Ovary (tissue), 9 donors: ENCODE data around the gene ROBO1. TPM values are rescaled to one million over a fixed set of nuclear protein-coding genes. Genes with fewer than 3 reads are reported as not detected.

ENCODE experiments used
- DNase-seq, 5 donors: peaks; one replicate each; pipeline ENCODE4 v3.0.0-alpha.2; 2019 to 2020
- H3K27ac ChIP-seq, 2 donors: fragments of 200-600 bp; one replicate each; pipeline versions ENCODE4 v1.5.1 to v1.8.0; 2019 to 2022
- H3K27me3 ChIP-seq: fragments of 200-600 bp; one replicate; pipeline ENCODE4 v1.8.0; 2022
- H3K36me3 ChIP-seq: fragments of 200-600 bp; sonication (generic); one replicate; pipeline ENCODE4 v1.5.1; 2019
- H3K4me1 ChIP-seq: one replicate; pipeline ENCODE4 v1.8.1; 2013; ENCODE audit warnings: mild to moderate bottlenecking, moderate library complexity; ENCODE audit not compliant: insufficient read depth
- H3K4me3 ChIP-seq: fragments of 200-600 bp; sonication (generic); one replicate; pipeline ENCODE4 v1.5.1; 2017
- H3K9me3 ChIP-seq, 2 donors: fragments of 200-600 bp in 1 of 2; sonication (generic) in 1 of 2; one replicate each; pipeline versions ENCODE4 v1.5.1 to v1.8.1; 2013 to 2019; ENCODE audit warnings: mild to moderate bottlenecking in 1 of 2, moderate library complexity in 1 of 2
- EP300 ChIP-seq: sonication (generic); formaldehyde crosslinking; IDR thresholded peaks from one replicate; pipeline ENCODE4 v1.6.1; 2017; ENCODE audit warnings: antibody characterized with exemption
- POLR2A ChIP-seq: fragments of 450-650 bp; IDR thresholded peaks from one replicate; pipeline ENCODE4 v1.6.1; 2017; ENCODE audit warnings: antibody characterized with exemption, mild to moderate bottlenecking, moderate library complexity
- WGBS, 3 donors: extraction: QIAGEN DNeasy Blood & Tissue Kit in 1 of 3; methylation state at CpG; one replicate each; pipeline versions ENCODE4 v1.1.5 to v1.1.7; 2013 to 2017; 5-methylcytosine and 5-hydroxymethylcytosine counted together
- intact Hi-C, 4 donors: fragments of 100-400 bp; cut with DNase I; formaldehyde crosslinking; loops; one replicate each; pipeline versions ENCODE4 v1.11.0 to v1.15.1; 2022 to 2023
- polyA plus RNA-seq, 2 donors: library from polyadenylated mRNA; stranded (reverse); fragments of 200-250 nt in 1 of 2; fragments of 350-450 nt in 1 of 2; fragmentation: Illumina TruSeq in 1 of 2; extraction: RNeasy Lipid Tissue Mini Kit (QIAGEN cat#74804) in 1 of 2; gene quantifications; one replicate each; pipeline ENCODE4 v1.2.3, GENCODE V29; 2013 to 2014
- total RNA-seq, 7 donors: library from RNA; depleted of rRNA in 2 of 7; stranded (reverse); fragments of >200 nt in 2 of 7; fragmentation: NEBNext Ultra II Directional in 3 of 7; extraction: Animal tissue kit (Norgen Biotek cat#: 25700) in 3 of 7; gene quantifications; one replicate each; pipeline versions ENCODE4 v1.1.0 to v1.2.4, GENCODE V29; 2016 to 2023
- TF ChIP-seq, protein P1 (sequence below), 3 donors: fragments of 450-650 bp in 2 of 3; fragments of 200-600 bp in 1 of 3; IDR thresholded peaks; one replicate each; pipeline versions ENCODE4 v1.5.1 to v1.8.0; 2016 to 2022; ENCODE audit warnings: antibody characterized with exemption in 3 of 3, mild to moderate bottlenecking in 1 of 3
- donor health status: DM: no; HTN: no; CAD: no; lungs with moderate emphysema.
- donor health status: DM: no; HTN: no; CAD: no.
- donor health status: Bipolar disorder and iron deficiency.
- donor health status: DM: yes; HTN: yes; CAD: no.
- donor health status: DM: no; HTN: no; CAD: no.
- donor health status: DM: yes; HTN: yes; CAD: no.

Gene ROBO1
- total and polyA plus RNA-seq, 9 donors = 17.2 to 49.5 (median 29.0) TPM

DNA sequence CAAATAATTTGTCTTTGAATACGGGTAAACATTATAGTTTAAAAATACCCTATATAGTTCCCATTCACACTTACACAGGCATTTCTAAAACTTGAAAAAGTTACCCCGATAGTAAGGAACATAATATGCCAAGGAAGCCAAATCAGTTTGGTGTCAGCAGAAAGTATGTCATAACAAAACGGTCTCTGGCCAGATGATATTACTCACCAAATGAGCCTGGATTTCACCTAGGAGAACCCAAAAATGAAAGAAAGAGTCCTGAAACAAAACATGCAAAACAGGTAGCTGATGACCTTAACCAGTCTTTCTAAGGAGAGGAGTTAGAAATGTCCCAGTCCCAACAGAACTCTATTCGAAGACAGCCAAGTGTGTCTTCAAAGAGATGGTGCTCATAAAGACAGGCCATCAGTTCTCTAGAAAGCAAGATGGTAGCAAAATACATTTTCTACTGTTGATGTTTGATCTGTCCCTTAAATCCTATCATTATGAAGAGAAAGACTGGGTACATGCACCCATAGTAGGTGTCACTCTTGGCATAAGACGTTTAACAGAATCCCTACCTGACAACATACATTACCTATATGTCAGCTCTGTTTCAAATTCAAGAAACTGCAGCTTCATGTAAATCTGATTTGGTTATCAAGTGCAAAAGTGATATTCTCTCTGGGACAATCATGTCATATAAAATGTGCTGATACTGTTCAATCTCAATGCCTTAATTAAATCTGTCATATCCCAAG lies 942.5 kb downstream of the ROBO1 start:
- 69 to 70% (median 70%) methylated on average over 5 of the region's 5 CpGs for WGBS, 3 donors

GRCh38 chr3:78823859-78824258 lies 943.9 kb downstream of the ROBO1 start:
- WGBS, 3 donors = 93 to 98% (median 94%) methylated on average over 1 of the region's 1 CpG
- no peak for DNase-seq
- H3K4me1 ChIP-seq = no peaks in the 10 kb centered on the region
- no peaks in the 10 kb centered on the region for H3K36me3 ChIP-seq
- H3K9me3 ChIP-seq = no peaks in the 10 kb centered on the region
- no peaks in the 10 kb centered on the region for H3K27me3 ChIP-seq
- no peak overlapping the region for H3K4me3 ChIP-seq
- intact Hi-C loops = no loop called here
- no peak overlapping the region for H3K27ac ChIP-seq
- no peak for TF ChIP-seq EP300
- TF ChIP-seq, protein P1, sequence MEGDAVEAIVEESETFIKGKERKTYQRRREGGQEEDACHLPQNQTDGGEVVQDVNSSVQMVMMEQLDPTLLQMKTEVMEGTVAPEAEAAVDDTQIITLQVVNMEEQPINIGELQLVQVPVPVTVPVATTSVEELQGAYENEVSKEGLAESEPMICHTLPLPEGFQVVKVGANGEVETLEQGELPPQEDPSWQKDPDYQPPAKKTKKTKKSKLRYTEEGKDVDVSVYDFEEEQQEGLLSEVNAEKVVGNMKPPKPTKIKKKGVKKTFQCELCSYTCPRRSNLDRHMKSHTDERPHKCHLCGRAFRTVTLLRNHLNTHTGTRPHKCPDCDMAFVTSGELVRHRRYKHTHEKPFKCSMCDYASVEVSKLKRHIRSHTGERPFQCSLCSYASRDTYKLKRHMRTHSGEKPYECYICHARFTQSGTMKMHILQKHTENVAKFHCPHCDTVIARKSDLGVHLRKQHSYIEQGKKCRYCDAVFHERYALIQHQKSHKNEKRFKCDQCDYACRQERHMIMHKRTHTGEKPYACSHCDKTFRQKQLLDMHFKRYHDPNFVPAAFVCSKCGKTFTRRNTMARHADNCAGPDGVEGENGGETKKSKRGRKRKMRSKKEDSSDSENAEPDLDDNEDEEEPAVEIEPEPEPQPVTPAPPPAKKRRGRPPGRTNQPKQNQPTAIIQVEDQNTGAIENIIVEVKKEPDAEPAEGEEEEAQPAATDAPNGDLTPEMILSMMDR (IDR thresholded peaks at IDR 0.05) = no peak
- no peak for TF ChIP-seq POLR2A

More for the DNA sequence above, 942.5 kb downstream of the ROBO1 start:
- Histone ChIP-seq H3K27me3 (no peaks in the 10 kb centered on the region), H3K9me3 (no peaks in the 10 kb centered on the region), H3K27ac (no peak overlapping the region), H3K36me3 (no peaks in the 10 kb centered on the region), H3K4me3 (no peak overlapping the region), H3K4me1 (no peaks in the 10 kb centered on the region)
- intact Hi-C loops = no loop called here
- TF ChIP-seq POLR2A (no peak), EP300 (no peak)
- TF ChIP-seq, protein P1 (IDR thresholded peaks at IDR 0.05) = no peak
- DNase-seq = no peak

GRCh38 chr3:78823434-78823833 lies 944.4 kb downstream of the ROBO1 start:
- no peaks in the 10 kb centered on the region for H3K9me3 ChIP-seq
- intact Hi-C loops = no loop called here
- no peaks in the 10 kb centered on the region for H3K27me3 ChIP-seq
- TF ChIP-seq EP300 = no peak
- H3K36me3 ChIP-seq = no peaks in the 10 kb centered on the region
- H3K4me1 ChIP-seq = no peaks in the 10 kb centered on the region
- H3K27ac ChIP-seq = no peak overlapping the region
- H3K4me3 ChIP-seq = no peak overlapping the region
- 95 to 97% (median 95%) methylated on average over 4 of the region's 4 CpGs for WGBS, 3 donors
- DNase-seq = no peak

- Histone ChIP-seq H3K9me3 (no peaks in the 10 kb centered on the region), H3K4me1 (no peaks in the 10 kb centered on the region), H3K27ac (no peak overlapping the region), H3K36me3 (no peaks in the 10 kb centered on the region), H3K27me3 (no peaks in the 10 kb centered on the region), H3K4me3 (no peak overlapping the region)
- intact Hi-C loops = no loop called here
- no peak for DNase-seq
- TF ChIP-seq EP300 = no peak
- no peak for TF ChIP-seq POLR2A
- TF ChIP-seq, protein P1 (IDR thresholded peaks at IDR 0.05) = no peak
These were observed 945.1 kb downstream of the ROBO1 start for GRCh38 chr3:78822726-78823125.

- Histone ChIP-seq H3K9me3 (no peaks in the 10 kb centered on the region), H3K4me1 (no peaks in the 10 kb centered on the region), H3K27ac (no peak overlapping the region), H3K36me3 (no peaks in the 10 kb centered on the region), H3K27me3 (no peaks in the 10 kb centered on the region), H3K4me3 (no peak overlapping the region)
- WGBS, 3 donors = 61 to 66% (median 64%) methylated on average over 1 of the region's 1 CpG
- no peak for DNase-seq
- no peak for TF ChIP-seq EP300
- TF ChIP-seq POLR2A = no peak
- TF ChIP-seq, protein P1 (IDR thresholded peaks at IDR 0.05) = no peak
- intact Hi-C loops = no loop called here
These were observed 947.3 kb downstream of the ROBO1 start for GRCh38 chr3:78820542-78820941.
